WTC11 (cell line): ENCODE results near the gene PARS2. TPM values are rescaled to one million over a fixed set of nuclear protein-coding genes. Genes with fewer than 3 reads are reported as not detected.

ENCODE experiments used
- ATAC-seq: fragments of 200-7000 bp; cut with Tn5 transposase; 2 replicates; pipeline ENCODE4 v1.10.0; 2021; ENCODE audit warnings: mild to moderate bottlenecking, moderate library complexity
- CTCF ChIA-PET: fragments of 300-600 bp; sonication (Branson Sonifier 250); formaldehyde crosslinking; loops from one replicate; lab custom pipeline; 2021; ENCODE audit warnings: antibody characterized with exemption; lab: Charles Lee
- POLR2A ChIA-PET: fragments of 350-600 bp; sonication (Branson Sonifier 250); formaldehyde crosslinking; loops from one replicate; lab custom pipeline; 2021; ENCODE audit warnings: antibody characterized with exemption; lab: Charles Lee
- DNase-seq: peaks from one replicate; pipeline ENCODE4 v3.0.0; 2021; ENCODE audit warnings: low spot score
- H3K27ac Mint-ChIP-seq: 2 replicates; pipeline ENCODE4 v1.8.0; 2021; ENCODE audit warnings: mixed read lengths
- H3K27me3 Mint-ChIP-seq: 2 replicates; pipeline ENCODE4 v1.8.0; 2021; ENCODE audit warnings: low read depth, mild to moderate bottlenecking, moderate library complexity, mixed read lengths
- H3K36me3 Mint-ChIP-seq: 2 replicates; pipeline ENCODE4 v1.8.0; 2021; ENCODE audit warnings: mixed read lengths
- H3K4me1 Mint-ChIP-seq: 2 replicates; pipeline ENCODE4 v1.8.0; 2022; ENCODE audit warnings: mixed read lengths
- H3K4me3 Mint-ChIP-seq: 2 replicates; pipeline ENCODE4 v1.8.0; 2021; ENCODE audit warnings: mild to moderate bottlenecking, moderate library complexity, mixed read lengths
- H3K9me3 Mint-ChIP-seq: 2 replicates; pipeline ENCODE4 v1.8.0; 2021; ENCODE audit warnings: mixed read lengths
- ATF1 ChIP-seq: sonication (generic); formaldehyde crosslinking; IDR thresholded peaks from 2 replicates; pipeline ENCODE4 v1.8.1; 2023; ENCODE audit warnings: mild to moderate bottlenecking, moderate library complexity, missing genetic modification reagents
- ATF3 ChIP-seq: sonication (generic); formaldehyde crosslinking; conservative IDR thresholded peaks from 2 replicates; pipeline ENCODE4 v1.8.1; 2022; ENCODE audit warnings: mild to moderate bottlenecking, missing genetic modification reagents
- CBFB ChIP-seq: sonication (generic); formaldehyde crosslinking; IDR thresholded peaks from 2 replicates; pipeline ENCODE4 v1.8.1; 2022; ENCODE audit warnings: mild to moderate bottlenecking, low read depth, missing genetic modification reagents
- ELF4 ChIP-seq: sonication (generic); formaldehyde crosslinking; IDR thresholded peaks from 2 replicates; pipeline ENCODE4 v1.8.1; 2022; ENCODE audit warnings: low read depth, mild to moderate bottlenecking, moderate library complexity, missing genetic modification reagents
- ETV6 ChIP-seq: sonication (generic); formaldehyde crosslinking; IDR thresholded peaks from 2 replicates; pipeline ENCODE4 v1.8.1; 2022; ENCODE audit warnings: mild to moderate bottlenecking, missing genetic modification reagents
- FOXP1 ChIP-seq: sonication (generic); formaldehyde crosslinking; IDR thresholded peaks from 2 replicates; pipeline ENCODE4 v1.8.0; 2022; ENCODE audit warnings: missing genetic modification reagents, mild to moderate bottlenecking, moderate library complexity, borderline replicate concordance
- IRF2 ChIP-seq: sonication (generic); formaldehyde crosslinking; IDR thresholded peaks from 2 replicates; pipeline ENCODE4 v1.8.0; 2022; ENCODE audit warnings: low read depth, missing genetic modification reagents, borderline replicate concordance
- KAT7 ChIP-seq: sonication (generic); formaldehyde crosslinking; IDR thresholded peaks from 2 replicates; pipeline ENCODE4 v1.8.1; 2023; ENCODE audit warnings: missing genetic modification reagents, mild to moderate bottlenecking, borderline replicate concordance
- MXD4 ChIP-seq: fragments of 250-450 bp; sonication (Bioruptor Pico); IDR thresholded peaks from 2 replicates; pipeline ENCODE4 v1.8.0; 2021; ENCODE audit warnings: mild to moderate bottlenecking, moderate library complexity, borderline replicate concordance
- MYBL2 ChIP-seq: sonication (generic); formaldehyde crosslinking; IDR thresholded peaks from 2 replicates; pipeline ENCODE4 v1.8.1; 2023; ENCODE audit warnings: mild to moderate bottlenecking, moderate library complexity, missing genetic modification reagents
- NFATC4 ChIP-seq: fragments of 250-450 bp; sonication (Bioruptor Pico); IDR thresholded peaks from 2 replicates; pipeline ENCODE4 v1.9.0; 2021; ENCODE audit warnings: mild to moderate bottlenecking
- NFE2L1 ChIP-seq: sonication (generic); formaldehyde crosslinking; IDR thresholded peaks from 2 replicates; pipeline ENCODE4 v1.8.1; 2023; ENCODE audit warnings: missing genetic modification reagents
- NR3C1 ChIP-seq: sonication (generic); formaldehyde crosslinking; conservative IDR thresholded peaks from 2 replicates; pipeline ENCODE4 v1.8.1; 2023; ENCODE audit warnings: low read depth, mild to moderate bottlenecking, missing genetic modification reagents
- OVOL2 ChIP-seq: fragments of 250-450 bp; sonication (Bioruptor Pico); IDR thresholded peaks from 2 replicates; pipeline ENCODE4 v1.9.0; 2021; ENCODE audit warnings: mild to moderate bottlenecking, borderline replicate concordance
- TCF7 ChIP-seq: sonication (generic); formaldehyde crosslinking; IDR thresholded peaks from 2 replicates; pipeline ENCODE4 v1.8.0; 2022; ENCODE audit warnings: mild to moderate bottlenecking, low read depth, missing genetic modification reagents, moderate library complexity
- TP53 ChIP-seq: sonication (generic); formaldehyde crosslinking; IDR thresholded peaks from 2 replicates; pipeline ENCODE4 v1.8.1; 2023; ENCODE audit warnings: mild to moderate bottlenecking, missing genetic modification reagents
- ZNF219 ChIP-seq: sonication (generic); formaldehyde crosslinking; IDR thresholded peaks from 2 replicates; pipeline ENCODE4 v1.8.0; 2023; ENCODE audit warnings: missing genetic modification reagents, mild to moderate bottlenecking, borderline replicate concordance
- ZNF232 ChIP-seq: sonication (generic); formaldehyde crosslinking; IDR thresholded peaks from 2 replicates; pipeline ENCODE4 v1.8.0; 2022; ENCODE audit warnings: mild to moderate bottlenecking, missing genetic modification reagents
- ZNF423 ChIP-seq: fragments of 250-450 bp; sonication (Bioruptor Pico); IDR thresholded peaks from 2 replicates; pipeline ENCODE4 v2.1.2; 2022; ENCODE audit warnings: mild to moderate bottlenecking, moderate library complexity
- ZSCAN18 ChIP-seq: fragments of 250-450 bp; sonication (Bioruptor Pico); IDR thresholded peaks from 2 replicates; pipeline ENCODE4 v2.1.2; 2022; ENCODE audit warnings: mild to moderate bottlenecking, moderate library complexity
- total RNA-seq: library from RNA; stranded (reverse); gene quantifications from 3 replicates; pipeline ENCODE4 v1.2.3, GENCODE V29; 2021
- TF ChIP-seq, protein P1 (sequence below): sonication (generic); formaldehyde crosslinking; conservative IDR thresholded peaks from 2 replicates; pipeline ENCODE4 v1.8.1; 2023; ENCODE audit warnings: mild to moderate bottlenecking, low read depth, missing genetic modification reagents, moderate library complexity
- TF ChIP-seq, protein P2 (sequence below): fragments of 250-450 bp; sonication (Bioruptor Pico); IDR thresholded peaks from 2 replicates; pipeline ENCODE4 v1.8.0; 2021; ENCODE audit warnings: mild to moderate bottlenecking
- TF ChIP-seq, protein P3 (sequence below): fragments of 250-450 bp; sonication (Bioruptor Pico); IDR thresholded peaks from 2 replicates; pipeline ENCODE4 v1.9.0; 2021; ENCODE audit warnings: mild to moderate bottlenecking, borderline replicate concordance

The PARS2 gene
- total RNA-seq, 1 experiment from 2014 or later = 11.5 TPM

- Mint-ChIP-seq H3K27ac (no peak overlapping the region), H3K4me3 (no peak overlapping the region), H3K36me3 (no peaks in the 10 kb centered on the region), H3K27me3 (peaks cover 57% of the 10 kb centered on the region), H3K9me3 (no peaks in the 10 kb centered on the region), H3K4me1 (peaks cover 5% of the 10 kb centered on the region; the same call in 1 of the 2 replicates)
- DNase-seq (no peak), ATAC-seq (no peak)
- ChIA-PET POLR2A (no interaction called here), CTCF (no interaction called here)
- TF ChIP-seq ATF1 (CRISPR knock-in tag) (no peak), KAT7 (no peak), NR3C1 (CRISPR knock-in tag) (no peak), NFATC4 (CRISPR knock-in tag) (no peak), ZSCAN18 (no peak), OVOL2 (no peak)
- TF ChIP-seq, protein P1, sequence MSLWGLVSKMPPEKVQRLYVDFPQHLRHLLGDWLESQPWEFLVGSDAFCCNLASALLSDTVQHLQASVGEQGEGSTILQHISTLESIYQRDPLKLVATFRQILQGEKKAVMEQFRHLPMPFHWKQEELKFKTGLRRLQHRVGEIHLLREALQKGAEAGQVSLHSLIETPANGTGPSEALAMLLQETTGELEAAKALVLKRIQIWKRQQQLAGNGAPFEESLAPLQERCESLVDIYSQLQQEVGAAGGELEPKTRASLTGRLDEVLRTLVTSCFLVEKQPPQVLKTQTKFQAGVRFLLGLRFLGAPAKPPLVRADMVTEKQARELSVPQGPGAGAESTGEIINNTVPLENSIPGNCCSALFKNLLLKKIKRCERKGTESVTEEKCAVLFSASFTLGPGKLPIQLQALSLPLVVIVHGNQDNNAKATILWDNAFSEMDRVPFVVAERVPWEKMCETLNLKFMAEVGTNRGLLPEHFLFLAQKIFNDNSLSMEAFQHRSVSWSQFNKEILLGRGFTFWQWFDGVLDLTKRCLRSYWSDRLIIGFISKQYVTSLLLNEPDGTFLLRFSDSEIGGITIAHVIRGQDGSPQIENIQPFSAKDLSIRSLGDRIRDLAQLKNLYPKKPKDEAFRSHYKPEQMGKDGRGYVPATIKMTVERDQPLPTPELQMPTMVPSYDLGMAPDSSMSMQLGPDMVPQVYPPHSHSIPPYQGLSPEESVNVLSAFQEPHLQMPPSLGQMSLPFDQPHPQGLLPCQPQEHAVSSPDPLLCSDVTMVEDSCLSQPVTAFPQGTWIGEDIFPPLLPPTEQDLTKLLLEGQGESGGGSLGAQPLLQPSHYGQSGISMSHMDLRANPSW = no peak
- TF ChIP-seq, protein P2, sequence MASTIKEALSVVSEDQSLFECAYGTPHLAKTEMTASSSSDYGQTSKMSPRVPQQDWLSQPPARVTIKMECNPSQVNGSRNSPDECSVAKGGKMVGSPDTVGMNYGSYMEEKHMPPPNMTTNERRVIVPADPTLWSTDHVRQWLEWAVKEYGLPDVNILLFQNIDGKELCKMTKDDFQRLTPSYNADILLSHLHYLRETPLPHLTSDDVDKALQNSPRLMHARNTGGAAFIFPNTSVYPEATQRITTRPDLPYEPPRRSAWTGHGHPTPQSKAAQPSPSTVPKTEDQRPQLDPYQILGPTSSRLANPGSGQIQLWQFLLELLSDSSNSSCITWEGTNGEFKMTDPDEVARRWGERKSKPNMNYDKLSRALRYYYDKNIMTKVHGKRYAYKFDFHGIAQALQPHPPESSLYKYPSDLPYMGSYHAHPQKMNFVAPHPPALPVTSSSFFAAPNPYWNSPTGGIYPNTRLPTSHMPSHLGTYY (CRISPR knock-in tag) = no peak
These were observed 18.3 kb upstream of the PARS2 start for GRCh38 chr1:54782588-54782987.

- ChIA-PET CTCF (interaction anchor here (1.4 to 2.3 kb wide), 3 partner anchors 7 to 20 kb away, joined by 3 to 26 read pairs (median 9); no protein-coding TSS in a partner anchor), POLR2A (no interaction called here)
- H3K36me3 Mint-ChIP-seq = no peaks in the 10 kb centered on the region
- peak overlapping the region; percentile 52 for H3K4me3 Mint-ChIP-seq
- H3K4me1 Mint-ChIP-seq = peaks cover 5% of the 10 kb centered on the region; the same call in 1 of the 2 replicates
- ATAC-seq (no peak), DNase-seq (no peak)
- TF ChIP-seq ELF4 (CRISPR knock-in tag) (no peak), ATF3 (CRISPR knock-in tag) (no peak), NFE2L1 (no peak), IRF2 (no peak), CBFB (no peak), TP53 (CRISPR knock-in tag) (no peak)
- H3K27ac Mint-ChIP-seq = no peak overlapping the region
- H3K27me3 Mint-ChIP-seq = peaks cover 55% of the 10 kb centered on the region
- no peaks in the 10 kb centered on the region for H3K9me3 Mint-ChIP-seq
These were observed 17.8 kb upstream of the PARS2 start for GRCh38 chr1:54782156-54782555.

GRCh38 chr1:54781023-54781723 lies 16.9 kb upstream of the PARS2 start:
- ChIA-PET POLR2A (no interaction called here), CTCF (interaction anchor here (0.5 to 2.3 kb wide), 9 partner anchors 8 to 599 kb away, joined by 3 to 26 read pairs (median 3); partner anchors contain the start of gene TTC22)
- Mint-ChIP-seq H3K27ac (no peak overlapping the region), H3K4me3 (peak overlapping the region; percentile 52), H3K4me1 (peaks cover 5% of the 10 kb centered on the region; the same call in 1 of the 2 replicates), H3K36me3 (no peaks in the 10 kb centered on the region), H3K9me3 (no peaks in the 10 kb centered on the region), H3K27me3 (peaks cover 54% of the 10 kb centered on the region)
- DNase-seq = peak; percentile 64
- ATAC-seq = peak; percentile 82
- TF ChIP-seq MXD4 (CRISPR knock-in tag) = no peak
- peak; percentile 95; the same call in 1 of the 2 replicates for TF ChIP-seq TCF7 (CRISPR knock-in tag)
- TF ChIP-seq ZNF232 (CRISPR knock-in tag) = peak; percentile 97
- peak; percentile 49; the same call in 1 of the 2 replicates for TF ChIP-seq ZNF423 (CRISPR knock-in tag)
- TF ChIP-seq KAT7 = no peak
- peak; percentile 92 for TF ChIP-seq ETV6 (CRISPR knock-in tag)
- TF ChIP-seq FOXP1 = peak; percentile 99
- peak; percentile 96 for TF ChIP-seq MYBL2 (CRISPR knock-in tag)
- TF ChIP-seq, protein P3, sequence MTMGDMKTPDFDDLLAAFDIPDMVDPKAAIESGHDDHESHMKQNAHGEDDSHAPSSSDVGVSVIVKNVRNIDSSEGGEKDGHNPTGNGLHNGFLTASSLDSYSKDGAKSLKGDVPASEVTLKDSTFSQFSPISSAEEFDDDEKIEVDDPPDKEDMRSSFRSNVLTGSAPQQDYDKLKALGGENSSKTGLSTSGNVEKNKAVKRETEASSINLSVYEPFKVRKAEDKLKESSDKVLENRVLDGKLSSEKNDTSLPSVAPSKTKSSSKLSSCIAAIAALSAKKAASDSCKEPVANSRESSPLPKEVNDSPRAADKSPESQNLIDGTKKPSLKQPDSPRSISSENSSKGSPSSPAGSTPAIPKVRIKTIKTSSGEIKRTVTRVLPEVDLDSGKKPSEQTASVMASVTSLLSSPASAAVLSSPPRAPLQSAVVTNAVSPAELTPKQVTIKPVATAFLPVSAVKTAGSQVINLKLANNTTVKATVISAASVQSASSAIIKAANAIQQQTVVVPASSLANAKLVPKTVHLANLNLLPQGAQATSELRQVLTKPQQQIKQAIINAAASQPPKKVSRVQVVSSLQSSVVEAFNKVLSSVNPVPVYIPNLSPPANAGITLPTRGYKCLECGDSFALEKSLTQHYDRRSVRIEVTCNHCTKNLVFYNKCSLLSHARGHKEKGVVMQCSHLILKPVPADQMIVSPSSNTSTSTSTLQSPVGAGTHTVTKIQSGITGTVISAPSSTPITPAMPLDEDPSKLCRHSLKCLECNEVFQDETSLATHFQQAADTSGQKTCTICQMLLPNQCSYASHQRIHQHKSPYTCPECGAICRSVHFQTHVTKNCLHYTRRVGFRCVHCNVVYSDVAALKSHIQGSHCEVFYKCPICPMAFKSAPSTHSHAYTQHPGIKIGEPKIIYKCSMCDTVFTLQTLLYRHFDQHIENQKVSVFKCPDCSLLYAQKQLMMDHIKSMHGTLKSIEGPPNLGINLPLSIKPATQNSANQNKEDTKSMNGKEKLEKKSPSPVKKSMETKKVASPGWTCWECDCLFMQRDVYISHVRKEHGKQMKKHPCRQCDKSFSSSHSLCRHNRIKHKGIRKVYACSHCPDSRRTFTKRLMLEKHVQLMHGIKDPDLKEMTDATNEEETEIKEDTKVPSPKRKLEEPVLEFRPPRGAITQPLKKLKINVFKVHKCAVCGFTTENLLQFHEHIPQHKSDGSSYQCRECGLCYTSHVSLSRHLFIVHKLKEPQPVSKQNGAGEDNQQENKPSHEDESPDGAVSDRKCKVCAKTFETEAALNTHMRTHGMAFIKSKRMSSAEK (CRISPR knock-in tag) = no peak
- TF ChIP-seq ZNF219 (CRISPR knock-in tag) = peak; percentile 93
